Measurements from ENCODE around the gene STN1.
A peak's percentile ranks its signal among the peaks of the same experiment; 100 is the strongest.

The STN1 gene

DNA sequence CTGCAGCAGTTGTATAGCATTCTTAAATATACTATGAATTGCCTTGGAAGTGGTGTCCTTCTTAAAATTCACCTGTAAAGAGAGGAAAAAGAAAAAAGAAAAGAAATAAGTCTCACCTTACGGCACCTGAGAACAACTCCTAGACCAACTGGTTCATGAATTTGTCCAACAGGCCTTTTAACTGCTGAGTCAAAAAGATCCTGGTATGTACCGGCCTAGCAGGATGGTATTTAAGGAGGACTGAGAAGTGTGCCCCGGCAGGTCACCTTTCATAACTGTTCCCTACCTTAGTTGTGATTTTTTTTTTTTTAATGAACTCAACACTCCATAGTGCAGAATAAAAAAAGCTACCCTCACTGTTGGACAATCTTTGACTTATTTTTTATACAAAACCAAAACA, 25.8 kb downstream of the STN1 start:
- no peak for DNase-seq

DNA sequence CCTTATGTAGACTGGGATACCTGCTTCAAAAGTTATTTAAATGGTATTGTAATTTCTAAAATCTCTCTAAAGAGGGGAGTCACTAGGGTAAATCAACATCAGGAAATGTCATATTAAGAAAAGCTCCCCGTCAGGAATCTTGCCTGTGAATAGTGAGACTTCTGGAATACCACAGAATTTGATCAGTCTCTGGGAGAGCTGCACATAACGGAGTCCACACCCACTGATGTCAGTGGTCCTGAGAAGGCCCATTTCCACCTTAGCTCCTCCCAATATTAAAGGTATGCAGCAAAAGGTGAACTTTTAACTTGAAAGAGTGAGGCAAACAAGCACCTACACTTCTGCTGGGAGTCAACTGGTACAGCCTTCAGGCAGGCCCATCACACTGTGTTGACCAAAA, 27.3 kb downstream of the STN1 start:
- no peak for DNase-seq

DNA sequence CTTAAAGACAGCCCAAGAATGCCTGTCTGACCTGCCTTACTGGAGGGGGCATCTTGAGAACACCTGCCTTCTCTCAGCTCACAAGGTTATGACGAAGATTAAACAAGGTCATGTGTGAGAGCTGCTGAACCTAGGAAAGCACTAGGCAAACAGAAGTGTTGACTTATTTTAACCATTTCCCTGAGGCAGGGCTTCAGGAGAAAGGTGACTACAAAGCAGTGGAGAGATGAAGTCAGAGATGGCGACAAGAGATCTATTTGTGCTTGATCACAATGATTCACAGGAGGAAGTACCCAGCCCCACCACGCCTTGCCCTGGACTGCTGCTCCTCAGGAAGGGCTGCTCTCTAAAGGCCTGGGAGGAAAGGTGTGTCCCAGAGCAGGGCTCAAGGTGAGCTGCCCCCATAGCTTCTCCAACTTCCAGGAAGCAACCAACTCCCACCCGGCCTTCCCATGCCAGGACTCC, 27.8 kb downstream of the STN1 start:
- DNase-seq: no peak

DNA sequence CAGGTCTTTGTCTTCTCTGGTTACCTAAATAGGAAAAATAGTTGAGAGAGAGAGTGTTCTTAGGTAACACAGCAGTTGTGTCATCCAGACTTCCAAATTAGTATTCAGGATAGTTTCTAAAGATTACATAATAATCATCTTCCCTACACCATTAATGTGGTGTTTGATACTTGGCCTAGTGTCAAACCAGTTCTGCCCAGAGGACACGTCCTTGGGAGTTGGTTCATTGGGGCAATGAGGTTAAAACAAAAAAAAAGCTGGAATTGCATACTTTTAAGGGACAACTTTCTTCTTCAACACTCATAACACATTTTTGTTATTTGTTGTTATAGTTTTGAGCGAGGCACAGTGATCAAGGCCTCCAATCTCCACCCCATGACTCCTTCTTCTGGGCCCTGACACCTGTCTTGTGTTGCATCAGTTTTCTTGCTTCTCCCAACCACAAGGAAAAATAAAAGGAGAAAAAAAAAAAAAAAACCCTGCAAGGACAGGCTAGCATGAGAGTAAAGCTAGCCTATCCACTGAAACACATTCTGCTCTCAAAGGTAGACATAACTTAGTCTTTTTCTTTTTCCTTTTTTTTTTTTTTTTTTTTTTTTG, 28.8 kb downstream of the STN1 start:
- no peak for DNase-seq

DNA sequence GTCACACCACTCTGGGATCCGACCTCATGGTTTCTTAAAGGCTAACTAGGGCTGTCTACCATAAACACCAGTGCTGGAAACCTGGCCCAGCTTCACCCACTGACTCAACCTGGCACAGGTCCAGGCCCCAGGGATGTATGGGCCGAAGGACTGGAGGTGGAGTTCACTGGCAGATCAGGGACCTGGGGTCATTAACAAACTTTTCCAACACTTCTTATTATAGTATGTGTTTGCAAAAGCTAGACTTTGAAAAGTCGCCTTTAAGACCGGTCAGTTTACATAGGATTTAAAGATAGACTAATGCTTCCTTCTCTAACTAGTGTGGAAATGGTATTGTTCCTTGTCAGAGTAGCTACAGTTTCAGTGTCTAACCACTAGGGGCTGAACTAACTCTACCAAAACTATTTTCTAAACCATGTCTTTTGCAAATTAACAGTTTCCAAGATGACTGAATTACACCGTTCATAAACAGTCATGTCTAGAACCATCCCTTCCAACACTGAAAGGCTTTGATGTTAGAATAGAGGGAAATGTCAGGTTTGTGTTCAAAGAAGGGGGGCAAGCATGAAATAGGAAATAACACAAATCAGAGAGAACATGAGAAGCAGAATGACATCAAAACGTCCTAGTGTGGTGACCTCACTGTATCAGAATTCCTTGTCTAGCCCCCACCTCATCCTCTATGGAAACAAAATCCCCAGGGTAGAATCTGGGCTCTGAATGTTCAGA, 29.7 kb downstream of the STN1 start:
- peak; percentile 6 for DNase-seq

DNA sequence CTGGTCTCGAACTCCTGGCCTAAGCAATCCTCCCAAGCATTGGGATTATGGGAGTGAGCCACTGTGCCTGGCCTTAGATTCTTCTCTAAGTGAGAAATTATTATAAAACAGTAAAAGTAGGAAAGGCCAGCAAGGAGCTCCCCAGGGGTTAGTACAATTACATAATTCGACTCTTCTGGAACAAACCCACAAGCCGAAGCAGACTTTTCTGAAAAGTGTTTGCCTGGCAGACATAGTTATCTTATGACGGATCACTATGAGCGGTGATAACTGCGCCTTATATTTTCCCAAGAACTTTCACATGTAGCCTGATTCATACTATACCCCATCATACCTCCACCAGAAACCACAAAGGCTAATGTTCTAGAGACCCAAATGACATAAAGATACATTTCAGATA, 32.4 kb downstream of the STN1 start:
- no peak for DNase-seq

DNA sequence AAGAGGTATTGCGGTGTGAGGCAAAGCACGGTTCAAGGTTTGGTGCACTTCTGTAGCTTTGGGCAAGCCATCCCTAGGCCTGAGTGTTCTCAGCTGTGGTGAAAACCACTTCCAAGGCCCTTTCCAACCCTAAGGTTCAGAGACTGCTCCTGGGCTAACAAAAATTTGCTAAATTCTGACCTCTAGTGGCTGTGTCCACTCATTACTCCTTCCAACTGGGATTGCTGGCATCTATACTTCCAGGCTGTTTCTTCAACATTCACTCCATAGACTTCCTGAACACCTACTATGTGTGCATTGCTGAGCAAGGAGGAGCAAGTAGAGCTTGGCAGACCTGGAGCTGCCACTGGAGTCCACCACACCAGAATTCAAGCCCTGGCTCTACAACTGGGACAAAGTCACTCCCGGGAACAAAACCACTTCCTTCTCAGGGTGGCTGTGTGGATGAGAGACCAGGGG, 33.3 kb downstream of the STN1 start:
- peak; percentile 31 for DNase-seq

DNA sequence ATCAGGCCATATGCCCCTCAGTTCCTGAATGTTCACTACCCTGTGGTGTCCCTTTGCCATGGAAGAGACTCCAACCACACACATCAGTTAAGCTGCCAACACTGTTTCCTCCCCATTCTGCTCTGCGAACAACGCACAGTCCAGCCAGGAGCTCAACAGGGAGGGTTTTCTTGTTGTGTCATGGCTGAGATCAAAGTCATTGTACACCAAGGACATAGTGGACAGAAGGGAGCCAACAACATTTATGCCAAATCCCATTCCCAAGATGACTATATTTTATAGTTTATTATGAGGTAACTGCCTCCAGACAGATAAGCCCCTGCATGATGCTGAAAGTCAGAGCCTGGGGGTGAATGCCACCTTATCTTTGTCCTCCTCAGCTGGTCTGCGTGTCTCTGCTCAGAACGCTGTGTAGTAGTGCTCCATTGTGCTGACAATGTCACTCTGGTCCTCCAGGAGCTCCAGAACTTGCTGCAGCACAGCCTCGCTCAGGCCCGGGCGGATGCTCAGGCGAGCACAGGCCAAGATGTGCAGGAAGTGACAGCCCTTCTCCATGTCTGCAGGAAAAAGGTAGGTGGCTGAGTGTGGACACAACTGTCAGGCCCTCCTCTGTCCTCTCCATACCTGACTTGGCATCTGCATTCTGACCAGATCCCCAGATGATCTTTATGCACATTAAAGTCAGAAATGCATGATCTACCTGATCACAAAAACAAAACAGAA, 35.5 kb downstream of the STN1 start:
- no peak for DNase-seq

DNA sequence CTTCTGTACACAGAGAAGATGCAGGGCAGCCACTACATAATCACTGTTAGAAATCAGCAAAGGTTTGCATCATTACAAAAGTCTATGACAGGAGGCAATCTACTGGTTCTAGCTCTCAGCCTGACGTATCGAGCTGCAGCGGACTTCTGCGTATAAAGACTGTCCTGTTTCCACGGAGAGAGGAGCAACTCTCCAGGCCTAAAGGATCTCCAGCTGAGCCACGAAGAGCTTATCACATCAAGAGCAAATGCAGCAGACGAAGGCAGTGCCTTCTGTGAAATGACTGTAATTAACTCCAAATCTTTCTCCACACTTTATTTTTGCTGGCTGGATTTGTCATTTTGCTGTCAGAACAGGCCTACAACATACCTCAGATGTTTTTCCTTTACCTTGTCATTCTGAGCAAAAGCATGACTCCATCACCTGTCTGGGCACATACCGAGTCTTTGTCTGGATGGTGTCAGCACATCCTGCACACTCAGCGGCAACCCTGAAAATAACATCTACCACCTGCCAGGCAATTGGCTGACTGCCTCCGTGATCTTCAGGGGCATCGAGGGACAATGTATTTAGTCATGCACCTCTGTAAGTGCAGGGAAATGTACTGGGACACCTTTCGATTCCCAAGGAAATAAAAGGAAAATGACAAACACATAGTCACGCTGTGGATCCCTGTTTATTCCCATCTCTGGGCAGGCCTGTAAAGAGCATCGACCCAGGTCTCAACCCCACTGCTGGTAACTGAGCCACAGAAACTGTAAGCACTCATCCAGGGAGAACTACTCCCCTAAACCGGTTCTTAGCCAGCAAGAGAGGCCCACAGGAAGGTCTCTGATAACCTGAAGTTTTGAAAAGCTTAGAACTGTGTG, 36.3 kb downstream of the STN1 start:
- DNase-seq: peak; percentile 27

DNA sequence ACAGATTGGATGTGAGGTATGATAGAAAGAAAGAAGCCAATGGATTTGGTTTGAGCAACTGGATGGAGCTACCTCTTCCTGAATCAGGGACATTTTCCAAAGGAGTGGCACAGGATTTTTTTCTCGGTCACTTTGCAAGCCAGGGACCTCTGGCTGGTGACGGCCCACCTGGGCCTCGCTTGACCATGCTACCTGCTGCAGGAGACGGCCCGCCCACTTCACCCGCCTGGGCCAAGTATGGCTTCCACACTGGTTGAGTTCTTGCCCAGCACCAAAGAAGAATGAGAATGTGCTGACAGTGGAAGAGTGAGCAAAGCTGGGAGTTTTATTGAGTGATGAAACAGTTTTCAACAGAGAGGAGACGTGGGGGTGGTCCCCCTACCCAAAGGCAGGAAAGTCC, 38.2 kb downstream of the STN1 start:
- DNase-seq: no peak

DNA sequence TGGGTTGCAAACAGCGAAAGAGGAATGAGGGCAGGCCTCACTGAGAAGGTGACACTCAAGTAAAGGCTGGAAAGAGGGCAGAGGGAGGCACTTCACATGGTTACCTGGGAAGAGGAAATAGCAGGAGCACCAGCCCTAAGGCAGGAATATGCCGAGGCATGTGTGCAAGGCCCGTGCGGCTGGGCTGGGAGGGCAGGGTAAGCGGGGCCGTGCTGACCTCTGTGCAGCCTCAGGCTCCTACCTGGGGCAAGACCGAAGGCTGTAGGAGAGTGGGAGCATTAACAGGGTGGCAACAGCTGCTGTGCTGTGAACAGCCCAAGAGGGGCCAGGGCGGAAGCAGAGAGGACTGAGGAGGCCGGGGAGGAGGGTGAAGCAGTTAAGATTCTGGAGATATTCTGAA, 38.6 kb downstream of the STN1 start:
- no peak for DNase-seq

DNA sequence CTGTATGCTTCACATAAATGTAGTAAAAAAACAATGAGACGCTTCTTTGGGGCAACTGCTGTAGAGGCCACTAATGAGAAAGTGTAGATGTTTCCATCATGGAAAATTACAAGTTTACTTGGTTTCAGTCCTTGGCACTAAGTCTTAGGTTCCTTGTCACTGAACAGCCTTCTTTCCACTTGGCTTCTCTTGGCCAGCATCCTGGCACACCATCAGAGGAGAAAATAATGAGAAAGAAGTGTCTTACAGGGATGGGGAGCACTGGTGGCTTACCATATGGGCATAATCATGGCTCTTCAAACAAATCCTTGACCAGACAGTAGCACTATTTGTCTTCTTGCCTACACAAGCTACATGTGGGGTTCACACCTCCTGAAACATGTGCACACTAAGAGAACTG, 40.1 kb downstream of the STN1 start:
- DNase-seq: no peak

DNA sequence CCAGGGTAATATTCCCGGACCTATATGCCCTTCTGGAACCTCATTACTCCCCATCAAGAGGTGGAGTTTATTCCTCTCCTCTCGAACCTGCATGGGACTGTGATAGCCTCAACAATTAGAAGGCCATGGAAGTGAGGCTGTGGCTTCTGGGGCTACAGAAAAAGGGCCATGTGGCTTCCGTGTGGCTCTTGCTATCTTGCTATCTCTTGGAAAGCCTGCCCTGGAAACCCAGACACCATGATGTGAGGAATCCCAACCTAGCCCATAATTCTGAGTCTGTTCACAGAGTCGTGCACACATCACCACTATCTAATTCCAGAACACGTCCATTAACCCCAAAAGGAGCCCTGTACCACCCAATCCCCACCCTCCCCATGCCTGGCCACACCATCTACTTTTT, 41.8 kb downstream of the STN1 start:
- no peak for DNase-seq

DNA sequence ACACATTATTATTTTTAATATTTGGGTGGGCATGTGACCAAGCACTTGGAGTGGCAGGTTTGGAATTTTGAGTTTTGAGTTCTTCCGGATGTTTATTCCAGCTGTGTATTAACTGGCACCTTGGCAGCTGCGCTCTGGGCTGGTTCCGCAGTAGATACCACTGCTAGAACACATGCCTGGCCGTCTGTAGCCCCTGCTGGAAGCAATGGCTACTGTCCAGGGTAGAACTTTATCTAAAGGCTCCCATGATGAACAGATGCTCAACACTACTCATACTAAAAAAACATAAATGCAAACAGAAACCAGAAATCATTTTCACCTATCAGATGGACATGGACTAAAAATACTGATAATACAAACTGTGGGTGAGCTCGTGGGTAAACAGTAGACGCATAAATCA, 43.3 kb downstream of the STN1 start:
- no peak for DNase-seq

DNA sequence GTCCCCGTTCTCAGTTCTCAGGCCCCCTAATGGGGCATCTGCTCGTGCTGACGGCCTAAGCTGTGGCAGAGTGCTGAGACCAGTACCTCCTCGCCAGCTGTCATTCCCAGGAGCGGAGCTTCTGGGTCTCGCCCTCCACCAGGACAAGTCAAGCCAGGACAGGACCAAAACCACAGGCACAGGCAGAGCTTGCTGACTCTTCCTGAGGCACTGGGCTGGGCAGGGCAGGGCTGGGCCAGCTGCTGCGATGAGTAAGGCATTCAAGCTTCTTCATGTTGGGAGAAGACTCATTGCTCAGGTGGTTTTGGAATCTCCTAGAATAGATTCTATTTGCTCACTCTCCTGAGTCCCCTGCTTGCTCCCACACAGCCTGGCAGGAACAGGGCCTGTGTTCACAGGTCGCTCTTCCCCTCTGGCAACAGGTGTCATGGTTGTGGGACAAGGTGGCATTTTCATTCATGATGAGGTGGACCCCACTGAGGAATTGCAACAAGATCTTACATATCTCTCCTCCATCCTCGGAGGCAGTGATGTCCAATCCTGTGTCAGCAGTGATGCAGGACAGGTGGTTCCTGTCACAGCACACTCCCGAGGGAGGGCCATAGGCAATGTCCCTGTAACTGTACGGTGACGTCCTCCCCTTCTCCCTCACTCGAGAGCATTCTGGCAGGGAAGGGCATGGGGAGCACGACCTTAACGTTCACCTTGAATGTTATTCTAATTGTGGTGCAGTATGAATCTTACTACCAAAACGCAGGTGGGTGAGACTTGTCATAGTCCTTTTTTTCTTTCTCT, 45.6 kb downstream of the STN1 start:
- no peak for DNase-seq

DNA sequence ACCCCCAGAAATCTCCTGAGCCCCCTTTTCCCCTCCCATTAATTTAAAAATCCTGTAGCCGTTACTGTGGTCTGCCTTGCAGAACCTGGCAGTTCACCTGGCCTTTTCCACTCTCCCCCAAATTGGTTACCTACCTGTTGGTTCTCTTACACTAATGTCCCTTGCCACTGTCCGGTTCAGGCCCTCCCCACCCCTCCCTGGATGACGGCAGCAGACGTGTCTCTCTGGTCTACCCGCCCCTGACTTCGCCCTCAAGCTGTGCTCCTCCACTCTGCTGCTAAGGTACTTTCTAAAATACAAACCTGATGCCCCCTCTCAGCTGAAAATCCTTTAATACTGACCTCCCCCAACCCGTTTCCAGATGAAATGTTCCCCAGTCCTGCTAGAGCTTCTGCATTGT, 47.0 kb downstream of the STN1 start:
- no peak for DNase-seq

DNA sequence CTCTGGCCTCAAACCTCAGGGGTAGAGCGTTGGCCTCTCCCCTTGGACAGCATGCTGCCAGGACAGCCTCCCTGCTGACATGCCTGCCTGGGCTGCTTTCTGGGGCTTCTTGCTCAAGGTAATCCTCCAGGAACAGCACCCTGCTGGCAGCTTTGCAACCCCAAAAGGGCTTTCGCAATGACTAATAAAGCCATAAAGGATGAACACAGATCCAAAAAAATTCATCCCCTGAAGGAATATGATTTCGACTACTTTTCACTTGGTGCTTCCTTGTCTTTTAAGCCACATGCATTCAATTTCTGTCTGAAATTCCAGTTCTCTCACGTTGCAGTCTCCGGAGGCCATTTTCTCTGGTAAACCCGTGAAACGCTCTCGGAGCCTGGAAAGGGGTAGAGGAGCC, 47.5 kb downstream of the STN1 start:
- DNase-seq: no peak

DNA sequence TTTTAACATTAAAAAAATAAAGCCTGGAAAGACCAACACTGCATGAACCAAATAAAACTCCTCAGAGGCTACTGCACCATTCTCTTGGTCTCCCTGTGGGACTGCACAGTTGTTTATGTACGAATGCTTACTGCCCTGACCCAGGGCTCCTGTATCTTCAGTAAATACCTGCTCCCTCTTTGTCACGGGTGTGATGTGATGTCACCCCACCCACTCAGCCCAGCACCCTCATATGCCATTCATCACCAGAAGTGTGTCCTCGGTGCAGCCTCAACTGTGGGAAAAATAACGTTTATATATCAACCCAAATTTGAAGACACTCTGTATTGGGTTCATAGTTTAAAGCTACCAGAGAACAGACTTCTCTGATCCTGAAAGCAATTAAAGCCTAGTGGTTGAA, 48.6 kb downstream of the STN1 start:
- DNase-seq: no peak

DNA sequence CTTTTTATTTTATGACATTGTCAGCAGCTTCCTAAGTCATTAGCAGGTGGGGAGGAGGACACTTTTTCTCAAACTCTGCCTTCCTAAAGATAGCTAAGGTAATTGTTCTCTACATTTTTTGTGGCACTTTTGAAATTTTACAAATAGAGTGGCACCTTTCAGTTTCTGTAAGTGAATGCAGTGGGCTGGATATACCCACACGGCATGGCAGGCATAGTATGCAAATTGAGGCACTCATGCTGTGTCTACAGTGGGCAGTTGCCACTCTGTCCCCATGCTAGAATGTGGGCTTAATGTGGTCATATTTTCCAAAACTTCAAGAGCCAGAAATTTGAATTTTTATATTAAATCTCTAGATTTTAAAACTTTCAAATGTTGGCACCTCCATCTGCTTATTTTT, 49.8 kb downstream of the STN1 start:
- DNase-seq: no peak

DNA sequence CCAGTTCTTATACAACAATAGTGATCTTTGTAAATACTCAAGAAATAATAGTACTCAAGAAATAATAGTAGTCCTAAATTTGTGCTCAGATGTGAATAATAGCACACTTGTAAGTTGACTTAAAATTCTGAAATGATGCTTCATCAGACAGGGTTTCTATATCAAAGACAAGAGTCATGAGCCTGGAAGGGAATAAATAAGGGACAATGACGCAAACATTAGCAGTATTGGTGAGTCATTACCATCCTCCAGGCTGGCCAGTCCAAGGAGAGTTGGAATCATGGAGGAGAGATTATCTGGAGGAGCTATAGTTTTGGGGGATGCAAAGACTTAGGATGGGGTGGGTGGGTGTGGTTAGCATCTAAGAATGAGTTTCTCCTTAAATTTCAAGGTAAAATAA, 56.5 kb downstream of the STN1 start:
- DNase-seq: no peak

DNA sequence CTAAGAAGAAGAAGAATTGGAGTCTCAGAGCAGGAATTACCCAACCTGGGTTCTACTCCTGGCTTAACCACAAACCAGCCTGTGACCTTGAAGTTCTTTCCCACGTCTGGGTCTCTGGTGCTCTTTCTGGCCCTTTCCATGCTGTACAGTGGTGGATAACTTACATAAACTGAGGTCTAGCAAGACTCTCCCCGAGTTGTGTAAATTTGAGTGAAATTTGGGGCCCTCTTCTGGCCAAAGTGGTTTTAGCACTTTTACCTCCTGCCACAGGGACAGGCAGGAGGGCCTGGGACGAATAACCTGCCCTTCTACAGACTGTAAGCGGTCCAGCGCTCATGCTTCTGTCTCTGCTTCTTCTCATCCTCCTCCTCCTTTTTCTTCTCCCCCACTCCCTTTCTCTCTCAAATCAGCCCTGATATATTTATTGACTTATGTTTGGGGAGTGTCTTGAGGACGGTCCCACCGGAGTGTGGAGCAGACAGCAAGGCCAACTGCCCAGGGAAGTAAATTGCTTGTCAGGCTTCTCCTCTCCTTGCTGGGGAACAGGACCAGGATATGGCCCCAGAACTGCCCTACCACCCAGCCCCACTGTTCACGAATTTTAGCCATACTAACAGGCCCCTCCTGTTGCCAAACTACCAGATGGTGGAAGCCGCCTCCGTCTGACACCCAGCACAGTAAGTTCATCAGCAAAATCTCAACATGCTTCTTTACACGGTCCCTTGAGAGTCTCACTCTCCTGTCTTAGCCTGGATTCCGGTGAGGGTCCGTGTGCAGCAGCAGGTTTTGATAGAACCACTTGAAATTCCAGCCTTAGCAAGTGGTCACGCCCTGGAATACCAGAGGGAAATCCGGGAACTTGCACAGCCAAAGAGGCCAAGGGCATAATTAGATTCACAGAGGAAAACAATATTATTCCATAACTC, 58.6 kb downstream of the STN1 start:
- peak; percentile 8 for DNase-seq

Data from NCI-H1436 (cell line).